GM12865 (cell line): ENCODE results near the gene SLC24A4.

Source experiments
- DNase-seq: peaks from one replicate; pipeline ENCODE4 v3.0.0; 2010; ENCODE audit warnings: low read depth
- H3K4me3 ChIP-seq: 2 replicates; pipeline ENCODE4 v1.5.1; 2011; ENCODE audit warnings: mild to moderate bottlenecking, low read depth, low read length, control low read depth
- TF ChIP-seq, protein P1 (sequence below): IDR thresholded peaks from 2 replicates; pipeline ENCODE4 v1.5.1; 2011; ENCODE audit warnings: low read length, control low read depth, low read depth, inconsistent platforms; ENCODE audit not compliant: insufficient read depth; ENCODE audit errors: missing control alignments

The SLC24A4 gene

DNA sequence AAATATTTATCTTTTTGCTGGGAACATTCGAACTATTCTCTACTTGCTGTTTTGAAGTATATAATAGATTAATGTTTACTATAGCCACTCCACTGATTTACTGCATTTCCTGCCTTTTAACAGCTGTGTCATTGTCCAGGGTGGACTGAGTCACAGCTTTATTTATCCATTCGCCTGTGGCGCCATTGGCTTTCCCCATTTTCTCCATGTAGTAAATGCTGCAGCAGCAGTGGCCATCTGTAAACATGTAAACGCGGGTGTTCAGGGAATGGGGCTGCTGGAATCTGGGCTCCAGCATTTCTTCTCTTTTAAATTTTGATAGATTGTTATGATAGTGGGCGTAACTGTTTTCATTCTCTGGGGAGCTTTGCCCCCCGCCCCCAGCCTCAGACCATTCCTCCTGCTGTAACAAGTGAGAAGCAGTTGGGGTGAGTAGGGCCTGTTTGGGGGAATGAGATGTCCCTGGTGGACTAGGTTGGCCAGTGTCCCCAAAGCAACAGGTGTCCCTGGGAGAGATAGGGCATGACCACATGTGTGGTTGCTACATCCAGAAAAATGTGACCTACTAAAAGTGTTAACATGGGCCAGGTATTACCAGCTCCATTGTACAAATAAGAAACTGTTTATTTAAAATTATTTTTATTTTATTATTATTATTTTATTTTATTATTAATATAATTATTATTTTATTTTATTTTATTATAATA is 223.5 kb downstream of the SLC24A4 start:
- TF ChIP-seq, protein P1, sequence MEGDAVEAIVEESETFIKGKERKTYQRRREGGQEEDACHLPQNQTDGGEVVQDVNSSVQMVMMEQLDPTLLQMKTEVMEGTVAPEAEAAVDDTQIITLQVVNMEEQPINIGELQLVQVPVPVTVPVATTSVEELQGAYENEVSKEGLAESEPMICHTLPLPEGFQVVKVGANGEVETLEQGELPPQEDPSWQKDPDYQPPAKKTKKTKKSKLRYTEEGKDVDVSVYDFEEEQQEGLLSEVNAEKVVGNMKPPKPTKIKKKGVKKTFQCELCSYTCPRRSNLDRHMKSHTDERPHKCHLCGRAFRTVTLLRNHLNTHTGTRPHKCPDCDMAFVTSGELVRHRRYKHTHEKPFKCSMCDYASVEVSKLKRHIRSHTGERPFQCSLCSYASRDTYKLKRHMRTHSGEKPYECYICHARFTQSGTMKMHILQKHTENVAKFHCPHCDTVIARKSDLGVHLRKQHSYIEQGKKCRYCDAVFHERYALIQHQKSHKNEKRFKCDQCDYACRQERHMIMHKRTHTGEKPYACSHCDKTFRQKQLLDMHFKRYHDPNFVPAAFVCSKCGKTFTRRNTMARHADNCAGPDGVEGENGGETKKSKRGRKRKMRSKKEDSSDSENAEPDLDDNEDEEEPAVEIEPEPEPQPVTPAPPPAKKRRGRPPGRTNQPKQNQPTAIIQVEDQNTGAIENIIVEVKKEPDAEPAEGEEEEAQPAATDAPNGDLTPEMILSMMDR, result no peak
- H3K4me3 ChIP-seq, result no peak overlapping the region
- DNase-seq, result no peak

DNA sequence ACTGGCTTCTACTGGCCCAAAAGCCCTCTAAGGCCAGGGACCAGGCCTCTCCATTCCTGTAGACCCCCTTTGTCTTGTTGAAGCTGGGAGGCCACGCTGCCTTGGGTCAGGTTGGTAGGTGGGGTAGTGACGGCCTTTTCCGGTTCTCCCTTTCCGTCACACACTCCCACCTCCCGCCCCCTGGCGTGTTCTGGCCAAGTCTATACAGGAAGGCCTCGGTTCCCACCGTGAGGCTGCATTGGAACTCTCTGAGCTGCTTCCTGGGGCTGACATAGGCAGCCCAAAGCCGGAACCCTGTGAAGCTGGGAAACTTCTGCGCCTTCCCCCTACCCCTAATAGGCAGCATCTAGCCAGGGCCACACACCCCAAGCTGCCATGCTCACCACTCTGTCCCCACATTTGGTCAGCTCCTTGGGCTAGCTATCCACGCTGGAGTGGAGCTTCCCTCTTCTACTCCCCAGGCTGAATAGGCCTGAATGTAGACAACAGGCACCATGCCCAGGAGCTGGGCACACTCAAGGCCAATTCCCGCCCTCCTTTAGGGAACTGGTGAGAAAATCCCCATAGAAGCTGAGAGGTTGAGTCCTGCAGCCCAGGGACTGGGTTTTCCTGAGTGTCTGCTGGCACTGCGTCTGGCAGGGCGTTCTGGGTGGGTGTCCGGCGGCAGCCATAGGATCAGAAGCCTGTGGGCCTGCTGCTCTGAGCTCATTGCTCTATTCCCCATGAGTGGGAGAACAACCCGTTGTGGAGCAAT is 226.3 kb downstream of the SLC24A4 start:
- TF ChIP-seq, protein P1, result no peak
- DNase-seq, result no peak
- no peak overlapping the region for H3K4me3 ChIP-seq

DNA sequence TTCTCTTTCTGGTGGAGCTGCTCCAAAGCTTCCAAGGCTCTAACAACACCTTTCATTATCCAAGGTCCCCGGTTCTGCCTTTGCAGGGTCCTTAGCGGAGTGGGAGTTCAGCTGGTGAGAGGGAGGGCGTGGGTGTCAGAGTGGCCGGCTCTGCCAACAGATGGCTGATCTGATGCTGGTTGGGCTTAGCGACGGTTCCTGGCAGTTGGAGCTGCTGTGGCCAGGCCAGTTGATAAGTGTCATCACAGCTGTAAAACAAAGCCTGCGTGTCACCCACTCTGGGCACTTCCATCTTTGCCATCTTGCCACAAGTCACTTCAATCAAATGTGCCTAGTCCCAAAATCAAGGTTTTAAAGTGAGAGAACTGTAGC is 226.9 kb downstream of the SLC24A4 start:
- no peak for DNase-seq
- no peak overlapping the region for H3K4me3 ChIP-seq
- TF ChIP-seq, protein P1, result no peak
